IMR-90 (cell line): Measurements from ENCODE around the gene RASGRP4. TPM values are rescaled to one million over a fixed set of nuclear protein-coding genes. Genes with fewer than 3 reads are reported as not detected.

Experiments used
- ATAC-seq: fragments of 200-7000 bp; cut with Tn5 transposase; 2 replicates; pipeline ENCODE4 v1.9.1; 2020; ENCODE audit warnings: low read depth, mild to moderate bottlenecking, moderate library complexity
- BruUV-seq: library from RNA; stranded (reverse); fragments of 400-500 nt; replicated peaks from 2 replicates; lab custom pipeline; 2021; lab: Mats Ljungman, UMichigan
- CTCF ChIA-PET: fragments of 300-600 bp; formaldehyde crosslinking; extraction: SDS; loops from one replicate; lab custom pipeline; 2021; ENCODE audit warnings: antibody characterized with exemption; lab: Yijun Ruan, JAX
- POLR2A ChIA-PET: fragments of 300-600 bp; sonication (Branson Sonifier 250); formaldehyde crosslinking; loops from one replicate; lab custom pipeline; 2022; ENCODE audit warnings: antibody characterized with exemption; ENCODE audit not compliant: unreplicated experiment; lab: Charles Lee
- DNase-seq: peaks from one replicate; pipeline ENCODE4 v3.0.0; 2013
- H2AFZ ChIP-seq: replicated peaks from 2 replicates; pipeline ENCODE3; 2013; ENCODE audit warnings: low read length, mild to moderate bottlenecking; ENCODE audit not compliant: poor library complexity
- H2AK5ac ChIP-seq: 2 replicates; pipeline ENCODE4 v1.6.1; 2013; ENCODE audit warnings: low read depth, low read length, inconsistent platforms
- H2AK9ac ChIP-seq: replicated peaks from 2 replicates; pipeline ENCODE3; 2013; ENCODE audit warnings: mild to moderate bottlenecking, low read depth, low read length, moderate library complexity; ENCODE audit not compliant: poor library complexity
- H2BK120ac ChIP-seq: 2 replicates; pipeline ENCODE4 v1.6.1; 2013; ENCODE audit warnings: low read depth, low read length, inconsistent platforms
- H2BK15ac ChIP-seq: 3 replicates; pipeline ENCODE4 v1.6.1; 2013; ENCODE audit warnings: low read depth, low read length, inconsistent platforms
- H2BK20ac ChIP-seq: 2 replicates; pipeline ENCODE4 v1.6.1; 2013; ENCODE audit warnings: low read depth, mild to moderate bottlenecking, inconsistent platforms, low read length, moderate library complexity
- H2BK5ac ChIP-seq: 2 replicates; pipeline ENCODE4 v1.6.1; 2013; ENCODE audit warnings: mild to moderate bottlenecking, low read depth, low read length, inconsistent platforms; ENCODE audit not compliant: poor library complexity, severe bottlenecking
- H3K14ac ChIP-seq: replicated peaks from 2 replicates; pipeline ENCODE4 v1.6.1; 2013; ENCODE audit warnings: low read depth, low read length, inconsistent platforms
- H3K18ac ChIP-seq: 2 replicates; pipeline ENCODE4 v1.6.1; 2013; ENCODE audit warnings: low read depth, low read length, control low read depth
- H3K23ac ChIP-seq: 2 replicates; pipeline ENCODE4 v1.6.1; 2013; ENCODE audit warnings: low read depth, low read length, inconsistent platforms
- H3K27ac ChIP-seq: 2 replicates; pipeline ENCODE4 v1.5.1; 2013; ENCODE audit warnings: mild to moderate bottlenecking, control low read depth, low read length; ENCODE audit not compliant: insufficient read depth
- H3K27me3 ChIP-seq: 2 replicates; pipeline ENCODE4 v1.6.1; 2013; ENCODE audit warnings: low read length; ENCODE audit not compliant: control insufficient read depth, insufficient read depth
- H3K36me3 ChIP-seq: 2 replicates; pipeline ENCODE4 v1.6.1; 2013; ENCODE audit warnings: low read length, mixed read lengths; ENCODE audit not compliant: control insufficient read depth, insufficient read depth
- H3K4ac ChIP-seq: 2 replicates; pipeline ENCODE4 v1.6.1; 2013; ENCODE audit warnings: low read depth, low read length, inconsistent platforms
- H3K4me1 ChIP-seq: 2 replicates; pipeline ENCODE4 v1.6.1; 2013; ENCODE audit warnings: low read length, mixed read lengths; ENCODE audit not compliant: control insufficient read depth, insufficient read depth
- H3K4me2 ChIP-seq: 2 replicates; pipeline ENCODE4 v1.6.1; 2013; ENCODE audit warnings: low read depth, mild to moderate bottlenecking, control low read depth, low read length, moderate library complexity
- H3K4me3 ChIP-seq: 2 replicates; pipeline ENCODE4 v1.5.1; 2013; ENCODE audit warnings: low read depth, mild to moderate bottlenecking, control low read depth, low read length, moderate library complexity; ENCODE audit not compliant: insufficient read depth
- H3K56ac ChIP-seq: 2 replicates; pipeline ENCODE4 v1.6.1; 2013; ENCODE audit warnings: low read length, inconsistent platforms; ENCODE audit not compliant: insufficient read depth; ENCODE audit errors: extremely low read depth
- H3K79me1 ChIP-seq, 2 experiments: 2 replicates each; pipeline ENCODE4 v1.6.1; 2013; ENCODE audit warnings: low read length in 2 of 2, inconsistent platforms in 1 of 2, low read depth in 1 of 2
- H3K9ac ChIP-seq: 2 replicates; pipeline ENCODE4 v1.6.1; 2013; ENCODE audit warnings: low read depth, low read length, control low read depth
- H3K9me1 ChIP-seq: 2 replicates; pipeline ENCODE4 v1.6.1; 2013; ENCODE audit warnings: low read length, inconsistent platforms; ENCODE audit not compliant: insufficient read depth
- H3K9me3 ChIP-seq: 2 replicates; pipeline ENCODE4 v1.6.1; 2013; ENCODE audit warnings: low read length; ENCODE audit not compliant: control insufficient read depth, insufficient read depth
- H4K20me1 ChIP-seq: 2 replicates; pipeline ENCODE4 v1.6.1; 2013; ENCODE audit warnings: low read length, inconsistent platforms; ENCODE audit not compliant: insufficient read depth
- H4K5ac ChIP-seq: 2 replicates; pipeline ENCODE4 v1.6.1; 2013; ENCODE audit warnings: mild to moderate bottlenecking, low read depth, low read length, control low read depth
- H4K8ac ChIP-seq, 2 experiments: 2 replicates each; pipeline ENCODE4 v1.6.1; 2013; ENCODE audit warnings: low read depth in 2 of 2, low read length in 2 of 2, control low read depth in 1 of 2, inconsistent platforms in 1 of 2
- H4K91ac ChIP-seq: 2 replicates; pipeline ENCODE4 v1.6.1; 2013; ENCODE audit warnings: low read depth, low read length, inconsistent platforms; ENCODE audit not compliant: insufficient read depth
- BHLHE40 ChIP-seq: fragments of 150-350 bp; IDR thresholded peaks from 2 replicates; pipeline ENCODE4 v1.6.1; 2016; ENCODE audit warnings: mild to moderate bottlenecking, low read depth, low read length
- CEBPB ChIP-seq: IDR thresholded peaks from 2 replicates; pipeline ENCODE4 v1.6.1; 2012; ENCODE audit warnings: low read depth, low read length, improper control_type of control experiment
- CHD1 ChIP-seq: IDR thresholded peaks from 2 replicates; pipeline ENCODE4 v1.6.1; 2012; ENCODE audit warnings: low read depth, low read length, improper control_type of control experiment
- ELK1 ChIP-seq: fragments of 150-350 bp; IDR thresholded peaks from 2 replicates; pipeline ENCODE4 v1.6.1; 2016; ENCODE audit warnings: low read depth, mild to moderate bottlenecking, low read length, moderate library complexity, borderline replicate concordance
- FOS ChIP-seq: fragments of 150-350 bp; IDR thresholded peaks from 2 replicates; pipeline ENCODE4 v1.6.1; 2016; ENCODE audit warnings: low read depth, low read length
- MAFK ChIP-seq: IDR thresholded peaks from 2 replicates; pipeline ENCODE4 v1.6.1; 2012; ENCODE audit warnings: low read depth, low read length, improper control_type of control experiment
- MAZ ChIP-seq: IDR thresholded peaks from 2 replicates; pipeline ENCODE4 v1.6.1; 2012; ENCODE audit warnings: low read depth, mild to moderate bottlenecking, low read length, improper control_type of control experiment, moderate library complexity, borderline replicate concordance
- MXI1 ChIP-seq: IDR thresholded peaks from 2 replicates; pipeline ENCODE4 v1.6.1; 2012; ENCODE audit warnings: low read depth, mild to moderate bottlenecking, low read length, moderate library complexity, borderline replicate concordance
- NFE2L2 ChIP-seq: fragments of 150-350 bp; IDR thresholded peaks from 2 replicates; pipeline ENCODE4 v1.6.1; 2016; ENCODE audit warnings: low read depth, mild to moderate bottlenecking, low read length
- POLR2A ChIP-seq: IDR thresholded peaks from 2 replicates; pipeline ENCODE4 v1.6.1; 2012; ENCODE audit warnings: mild to moderate bottlenecking, low read depth, low read length
- RAD21 ChIP-seq: IDR thresholded peaks from 2 replicates; pipeline ENCODE4 v1.6.1; 2012; ENCODE audit warnings: low read length, improper control_type of control experiment
- RCOR1 ChIP-seq: IDR thresholded peaks from 2 replicates; pipeline ENCODE4 v1.6.1; 2012; ENCODE audit warnings: mild to moderate bottlenecking, low read length, improper control_type of control experiment; ENCODE audit not compliant: insufficient replicate concordance
- RFX5 ChIP-seq: IDR thresholded peaks from 2 replicates; pipeline ENCODE4 v1.8.0; 2012; ENCODE audit warnings: low read depth, mild to moderate bottlenecking, low read length, moderate library complexity
- SMC3 ChIP-seq: fragments of 150-350 bp; IDR thresholded peaks from 2 replicates; pipeline ENCODE4 v1.6.1; 2016; ENCODE audit warnings: low read depth, mild to moderate bottlenecking, antibody characterized with exemption, low read length, moderate library complexity
- WGBS, 2 experiments: methylation state at CpG; one replicate each; pipeline versions ENCODE4 v1.1.5 to v1.1.7; 2013; ENCODE audit warnings: missing lambda C conversion rate in 2 of 2; ENCODE audit not compliant: insufficient read length in 1 of 2; ENCODE audit errors: extremely low coverage in 2 of 2; 5-methylcytosine and 5-hydroxymethylcytosine counted together
- dilution Hi-C: fragments of 300-500 bp; cut with HindIII; formaldehyde crosslinking; loops from one replicate; pipeline ENCODE4 v1.14.3; 2018; ENCODE audit warnings: low sequenced_read_pairs; ENCODE audit not compliant: unreplicated experiment
- in situ Hi-C: fragments of 300-500 bp; cut with MboI; formaldehyde crosslinking; loops from 3 replicates; pipeline ENCODE4 v1.14.3; 2019; ENCODE audit warnings: low sequenced_read_pairs, inconsistent platforms, mixed read lengths
- intact Hi-C: fragments of 100-400 bp; cut with micrococcal nuclease; formaldehyde crosslinking; loops from 2 replicates; pipeline ENCODE4 v1.10.0; 2022
- polyA plus RNA-seq, 3 experiments: library from polyadenylated mRNA; depleted of rRNA; stranded (reverse); fragments of >200 nt; gene quantifications; 2 replicates each; pipeline ENCODE4 v1.2.3, GENCODE V29; 2012; ENCODE audit warnings: low replicate concordance in 1 of 3
- total RNA-seq: library from RNA; depleted of rRNA; stranded (reverse); fragments of >200 nt; gene quantifications from 2 replicates; pipeline ENCODE4 v1.2.3, GENCODE V29; 2012
- TF ChIP-seq, protein P1 (sequence below): conservative IDR thresholded peaks from 2 replicates; pipeline ENCODE4 v1.5.1; 2012; ENCODE audit warnings: mild to moderate bottlenecking, low read depth, low read length, improper control_type of control experiment
- TF ChIP-seq, protein P2 (sequence below): fragments of 150-350 bp; IDR thresholded peaks from 2 replicates; pipeline ENCODE4 v1.6.1; 2017; ENCODE audit warnings: mild to moderate bottlenecking, antibody characterized with exemption, low read length, low read depth

The RASGRP4 gene
- total and polyA plus RNA-seq, 2 of the 4 experiments (the other 2 are of a cell fraction) = not detected

GRCh38 chr19:38399537-38399936 is 26.5 kb downstream of the RASGRP4 start:
- Histone ChIP-seq H3K4me3 (no peak overlapping the region), H3K4me2 (no peak overlapping the region), H3K79me1 (peaks cover 6 to 12% of the 10 kb centered on the region in 2 experiments; a peak in 3 of 4 replicates), H2BK15ac (no peak overlapping the region), H4K5ac (no peak overlapping the region), H4K8ac (no peak overlapping the region), H4K91ac (no peak overlapping the region), H3K27ac (no peak overlapping the region), H2BK120ac (no peak overlapping the region), H3K27me3 (no peaks in the 10 kb centered on the region), H3K4ac (no peak overlapping the region), H3K23ac (no peak overlapping the region), H3K56ac (no peak overlapping the region), H4K20me1 (no peaks in the 10 kb centered on the region), H2BK5ac (no peak overlapping the region), H2AK5ac (no peak overlapping the region), H2BK20ac (no peak overlapping the region), H3K14ac (no peak overlapping the region), H3K36me3 (peaks cover 10% of the 10 kb centered on the region; the same call in 1 of the 2 replicates), H3K9me1 (0 out of 2 replicates have a peak, but pooled peaks cover 3% of the 10 kb centered on the region), H2AFZ (no peak overlapping the region), H2AK9ac (no peak overlapping the region), H3K9ac (no peak overlapping the region), H3K18ac (no peak overlapping the region), H3K4me1 (no peaks in the 10 kb centered on the region), H3K9me3 (no peaks in the 10 kb centered on the region)
- dilution Hi-C loops = no loop called here
- no CpG with 5 or more reads among the region's 1 CpG for WGBS, 2 experiments
- no peak for TF ChIP-seq POLR2A
- TF ChIP-seq RAD21 = no peak
- no peak for TF ChIP-seq BHLHE40
- TF ChIP-seq RCOR1 = no peak
- no peak for TF ChIP-seq MAZ
- TF ChIP-seq, protein P1, sequence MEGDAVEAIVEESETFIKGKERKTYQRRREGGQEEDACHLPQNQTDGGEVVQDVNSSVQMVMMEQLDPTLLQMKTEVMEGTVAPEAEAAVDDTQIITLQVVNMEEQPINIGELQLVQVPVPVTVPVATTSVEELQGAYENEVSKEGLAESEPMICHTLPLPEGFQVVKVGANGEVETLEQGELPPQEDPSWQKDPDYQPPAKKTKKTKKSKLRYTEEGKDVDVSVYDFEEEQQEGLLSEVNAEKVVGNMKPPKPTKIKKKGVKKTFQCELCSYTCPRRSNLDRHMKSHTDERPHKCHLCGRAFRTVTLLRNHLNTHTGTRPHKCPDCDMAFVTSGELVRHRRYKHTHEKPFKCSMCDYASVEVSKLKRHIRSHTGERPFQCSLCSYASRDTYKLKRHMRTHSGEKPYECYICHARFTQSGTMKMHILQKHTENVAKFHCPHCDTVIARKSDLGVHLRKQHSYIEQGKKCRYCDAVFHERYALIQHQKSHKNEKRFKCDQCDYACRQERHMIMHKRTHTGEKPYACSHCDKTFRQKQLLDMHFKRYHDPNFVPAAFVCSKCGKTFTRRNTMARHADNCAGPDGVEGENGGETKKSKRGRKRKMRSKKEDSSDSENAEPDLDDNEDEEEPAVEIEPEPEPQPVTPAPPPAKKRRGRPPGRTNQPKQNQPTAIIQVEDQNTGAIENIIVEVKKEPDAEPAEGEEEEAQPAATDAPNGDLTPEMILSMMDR = no peak
- no peak for TF ChIP-seq FOS
- TF ChIP-seq SMC3 = no peak
- TF ChIP-seq MAFK = no peak
- TF ChIP-seq, protein P2, sequence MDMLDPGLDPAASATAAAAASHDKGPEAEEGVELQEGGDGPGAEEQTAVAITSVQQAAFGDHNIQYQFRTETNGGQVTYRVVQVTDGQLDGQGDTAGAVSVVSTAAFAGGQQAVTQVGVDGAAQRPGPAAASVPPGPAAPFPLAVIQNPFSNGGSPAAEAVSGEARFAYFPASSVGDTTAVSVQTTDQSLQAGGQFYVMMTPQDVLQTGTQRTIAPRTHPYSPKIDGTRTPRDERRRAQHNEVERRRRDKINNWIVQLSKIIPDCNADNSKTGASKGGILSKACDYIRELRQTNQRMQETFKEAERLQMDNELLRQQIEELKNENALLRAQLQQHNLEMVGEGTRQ = no peak
- TF ChIP-seq ELK1 = no peak
- no peak for TF ChIP-seq MXI1
- no peak for TF ChIP-seq CHD1
- TF ChIP-seq CEBPB = no peak
- TF ChIP-seq NFE2L2 = no peak
- TF ChIP-seq RFX5 = no peak
- ATAC-seq = no peak
- in situ Hi-C loops = no loop called here
- intact Hi-C loops = no loop called here
- DNase-seq = no peak
- ChIA-PET POLR2A (no interaction called here), CTCF (interaction anchor here (0.5 to 1.5 kb wide), 2 partner anchors 165 to 531 kb away, joined by 3 to 4 read pairs; partner anchors contain the start of genes MRPS12 and SARS2)
- BruUV-seq = no TSS peak
